ENCODE data around the gene CCDC63.

DNA sequence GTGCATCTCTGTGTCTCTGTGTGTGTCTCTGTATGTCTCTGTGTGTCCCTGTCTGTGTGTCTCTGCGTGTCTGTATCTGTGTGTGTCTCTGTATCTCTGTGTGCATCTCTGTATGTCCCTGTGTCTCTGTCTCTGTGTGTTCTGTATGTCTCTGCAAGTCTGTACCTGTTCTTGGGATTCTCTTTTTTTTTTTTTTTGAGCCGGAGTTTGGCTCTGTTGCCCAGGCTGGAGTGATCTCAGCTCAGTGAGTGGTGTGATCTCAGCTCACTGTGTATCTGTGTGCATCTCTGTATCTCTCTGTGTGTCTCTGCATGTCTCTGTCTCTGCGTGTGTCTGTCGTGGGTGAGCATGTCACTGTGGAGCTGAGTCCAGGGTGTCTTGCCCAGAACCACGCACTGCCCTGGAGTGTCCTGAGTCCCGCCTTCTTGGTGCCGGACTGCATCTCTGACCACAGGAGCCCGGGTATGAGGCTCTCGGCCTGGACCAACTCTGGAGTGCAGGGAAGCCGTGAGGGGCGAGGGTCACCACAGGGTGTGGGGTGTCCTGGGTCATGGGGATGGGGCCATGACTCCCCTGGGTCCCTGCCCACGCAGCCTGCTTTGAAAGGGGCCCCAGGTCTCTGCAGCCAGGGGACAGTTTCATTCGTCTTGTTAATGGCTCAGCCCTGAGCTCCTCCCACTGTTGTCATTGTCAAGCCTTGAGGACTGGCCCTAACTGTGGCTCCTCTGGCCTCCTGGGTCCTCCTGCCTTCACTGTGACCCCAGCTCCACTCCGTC, 61.8 kb downstream of the CCDC63 start:
- TF ChIP-seq CTCF (conservative IDR thresholded peaks at IDR 0.05 in 1 of 2, IDR thresholded peaks at IDR 0.05 in 1 of 2; ENCODE audit: low read depth in 1 of 2, low read length in 2 of 2) (no peak), EZH2 (IDR thresholded peaks at IDR 0.05; ENCODE audit: low read length, missing control alignments) (no peak)

Data from fibroblast of lung (primary cell).